H9 (cell line): ENCODE measurements around the gene TGOLN2. TPM values are rescaled to one million over a fixed set of nuclear protein-coding genes. Genes with fewer than 3 reads are reported as not detected.

Source experiments
- DNase-seq: peaks from one replicate; pipeline ENCODE4 v3.0.0-alpha.2; 2017
- H2AFZ ChIP-seq: one replicate; pipeline ENCODE4 v1.6.1; 2013; ENCODE audit warnings: mild to moderate bottlenecking, low read length, control low read depth, moderate library complexity
- H2AK5ac ChIP-seq: 2 replicates; pipeline ENCODE4 v1.6.1; 2013; ENCODE audit warnings: low read length, control low read depth, mixed read lengths; ENCODE audit not compliant: insufficient read length
- H2BK120ac ChIP-seq: one replicate; pipeline ENCODE4 v1.6.1; 2013; ENCODE audit warnings: low read depth, mild to moderate bottlenecking, low read length, control low read depth, inconsistent platforms; ENCODE audit not compliant: poor library complexity, severe bottlenecking
- H2BK12ac ChIP-seq: 2 replicates; pipeline ENCODE4 v1.6.1; 2013; ENCODE audit warnings: low read length, control low read depth, mixed read lengths, low read depth; ENCODE audit not compliant: insufficient read length
- H2BK15ac ChIP-seq: 2 replicates; pipeline ENCODE4 v1.6.1; 2013; ENCODE audit warnings: low read depth, low read length, control low read depth
- H2BK20ac ChIP-seq: one replicate; pipeline ENCODE4 v1.6.1; 2013; ENCODE audit warnings: low read depth, mild to moderate bottlenecking, low read length, control low read depth, inconsistent platforms; ENCODE audit not compliant: poor library complexity, severe bottlenecking
- H2BK5ac ChIP-seq: 2 replicates; pipeline ENCODE4 v1.6.1; 2013; ENCODE audit warnings: low read length, control low read depth, mixed read lengths; ENCODE audit not compliant: insufficient read length
- H3K14ac ChIP-seq: 2 replicates; pipeline ENCODE4 v1.6.1; 2013; ENCODE audit warnings: low read length, control low read depth; ENCODE audit not compliant: insufficient read depth
- H3K18ac ChIP-seq: 2 replicates; pipeline ENCODE4 v1.6.1; 2013; ENCODE audit warnings: low read depth, mild to moderate bottlenecking, mixed read lengths, low read length, control low read depth; ENCODE audit not compliant: insufficient read length
- H3K23ac ChIP-seq: 2 replicates; pipeline ENCODE4 v1.6.1; 2013; ENCODE audit warnings: low read length, control low read depth, mixed read lengths, low read depth; ENCODE audit not compliant: insufficient read length
- H3K23me2 ChIP-seq: 2 replicates; pipeline ENCODE4 v1.6.1; 2013; ENCODE audit warnings: low read depth, mild to moderate bottlenecking, mixed read lengths, low read length, control low read depth; ENCODE audit not compliant: insufficient read length, poor library complexity, severe bottlenecking
- H3K27ac ChIP-seq: 2 replicates; pipeline ENCODE4 v1.5.1; 2013; ENCODE audit warnings: low read length, control low read depth, mixed read lengths, low read depth; ENCODE audit not compliant: insufficient read length
- H3K27me3 ChIP-seq: 2 replicates; pipeline ENCODE4 v1.6.1; 2013; ENCODE audit warnings: low read length, control low read depth, inconsistent platforms; ENCODE audit not compliant: insufficient read depth
- H3K4ac ChIP-seq: 2 replicates; pipeline ENCODE4 v1.6.1; 2013; ENCODE audit warnings: low read depth, mild to moderate bottlenecking, control low read depth, inconsistent platforms, low read length, moderate library complexity
- H3K4me1 ChIP-seq: 2 replicates; pipeline ENCODE4 v1.6.1; 2013; ENCODE audit warnings: low read length, control low read depth, inconsistent platforms; ENCODE audit not compliant: insufficient read depth
- H3K4me2 ChIP-seq: 2 replicates; pipeline ENCODE4 v1.6.1; 2013; ENCODE audit warnings: low read length, control low read depth, mixed read lengths; ENCODE audit not compliant: insufficient read length, insufficient read depth
- H3K56ac ChIP-seq: 2 replicates; pipeline ENCODE4 v1.6.1; 2013; ENCODE audit warnings: low read depth, mild to moderate bottlenecking, mixed read lengths, low read length, control low read depth; ENCODE audit not compliant: insufficient read length
- H3K79me1 ChIP-seq: 2 replicates; pipeline ENCODE4 v1.6.1; 2013; ENCODE audit warnings: low read depth, mild to moderate bottlenecking, moderate library complexity, low read length, control low read depth, inconsistent platforms; ENCODE audit not compliant: insufficient read depth, poor library complexity, severe bottlenecking
- H3K79me2 ChIP-seq: 2 replicates; pipeline ENCODE4 v1.6.1; 2013; ENCODE audit warnings: low read length, control low read depth, inconsistent platforms; ENCODE audit not compliant: insufficient read depth
- H3K9ac ChIP-seq: 2 replicates; pipeline ENCODE4 v1.6.1; 2013; ENCODE audit warnings: low read length, control low read depth, mixed read lengths; ENCODE audit not compliant: insufficient read length; ENCODE audit errors: extremely low read depth
- H3K9me3 ChIP-seq: one replicate; pipeline ENCODE4 v1.6.1; 2013; ENCODE audit warnings: low read depth, low read length, inconsistent platforms; ENCODE audit not compliant: control insufficient read depth
- H3T11ph ChIP-seq: one replicate; pipeline ENCODE4 v1.6.1; 2013; ENCODE audit warnings: mild to moderate bottlenecking, low read length, control low read depth, inconsistent platforms
- H4K20me1 ChIP-seq: one replicate; pipeline ENCODE4 v1.6.1; 2013; ENCODE audit not compliant: control insufficient read depth, insufficient read length, insufficient read depth
- H4K5ac ChIP-seq: 2 replicates; pipeline ENCODE4 v1.6.1; 2013; ENCODE audit warnings: low read depth, mild to moderate bottlenecking, mixed read lengths, low read length, control low read depth; ENCODE audit not compliant: insufficient read length
- H4K8ac ChIP-seq: replicated peaks from 2 replicates; pipeline ENCODE4 v1.6.1; 2013; ENCODE audit warnings: low read length, control low read depth, mixed read lengths, low read depth; ENCODE audit not compliant: insufficient read length
- H4K91ac ChIP-seq: 2 replicates; pipeline ENCODE4 v1.6.1; 2013; ENCODE audit warnings: low read depth, mild to moderate bottlenecking, moderate library complexity, mixed read lengths, low read length, control low read depth; ENCODE audit not compliant: insufficient read length
- H3K27ac Mint-ChIP-seq, 3 experiments: 2 replicates in 2 of 3; 3 replicates in 1 of 3; pipeline ENCODE4 v1.8.0; 2020 to 2021; ENCODE audit warnings: mixed read lengths in 3 of 3, mild to moderate bottlenecking in 1 of 3, moderate library complexity in 1 of 3
- H3K27me3 Mint-ChIP-seq: 2 replicates; pipeline ENCODE4 v1.8.0; 2021; ENCODE audit warnings: low read depth, mild to moderate bottlenecking, moderate library complexity, mixed read lengths
- H3K36me3 Mint-ChIP-seq, 3 experiments: 2 replicates in 2 of 3; 3 replicates in 1 of 3; pipeline ENCODE4 v1.8.0; 2020 to 2021; ENCODE audit warnings: low read depth in 3 of 3, mixed read lengths in 3 of 3; ENCODE audit not compliant: insufficient read depth in 1 of 3
- H3K4me1 Mint-ChIP-seq, 2 experiments: 2 replicates each; pipeline ENCODE4 v1.8.0; 2020; ENCODE audit warnings: mixed read lengths in 2 of 2
- H3K4me3 Mint-ChIP-seq, 2 experiments: 2 replicates in 1 of 2; 3 replicates in 1 of 2; pipeline ENCODE4 v1.8.0; 2020 to 2021; ENCODE audit warnings: mild to moderate bottlenecking in 2 of 2, mixed read lengths in 2 of 2, moderate library complexity in 1 of 2
- H3K9me3 Mint-ChIP-seq, 2 experiments: 2 replicates in 1 of 2; 3 replicates in 1 of 2; pipeline ENCODE4 v1.8.0; 2020; ENCODE audit warnings: mild to moderate bottlenecking in 2 of 2, mixed read lengths in 2 of 2, moderate library complexity in 1 of 2
- CTCF ChIP-seq: fragments of 200-600 bp; sonication (generic); conservative IDR thresholded peaks from 3 replicates; pipeline ENCODE4 v1.8.0; 2021; ENCODE audit warnings: antibody characterized with exemption, mild to moderate bottlenecking
- WGBS: extraction: QIAGEN DNeasy Blood & Tissue Kit; methylation state at CpG from one replicate; pipeline ENCODE4 v1.1.7; 2013; ENCODE audit warnings: missing lambda C conversion rate, low lambda C conversion rate, mixed read lengths; ENCODE audit not compliant: insufficient read length; ENCODE audit errors: extremely low coverage; 5-methylcytosine and 5-hydroxymethylcytosine counted together
- total RNA-seq: library from RNA; stranded (reverse); gene quantifications from 2 replicates; pipeline ENCODE4 v1.2.1, GENCODE V29; 2021

Gene TGOLN2
- total RNA-seq, 1 experiment from 2014 or later = 47.8 TPM

GRCh38 chr2:85286918-85287317 lies 40.9 kb downstream of the TGOLN2 start:
- peaks cover 3% of the 10 kb centered on the region; the same call in 1 of the 2 replicates for H3K4me1 ChIP-seq
- Mint-ChIP-seq H3K27ac (peak overlapping the region in 2 of 3 experiments; percentile 54 to 62; a peak in 5 of 7 replicates), H3K36me3 (peaks cover 31 to 66% (median 63%) of the 10 kb centered on the region in 3 experiments; a peak in 6 of 7 replicates), H3K4me3 (no peak overlapping the region), H3K27me3 (no peaks in the 10 kb centered on the region), H3K9me3 (peaks cover 0 to 6% of the 10 kb centered on the region in 2 experiments; a peak in 1 of 5 replicates), H3K4me1 (peaks cover 28 to 34% of the 10 kb centered on the region in 2 experiments)
- H3K27ac ChIP-seq = no peak overlapping the region
- H3K9me3 ChIP-seq = no peaks in the 10 kb centered on the region
- no peaks in the 10 kb centered on the region for H3K27me3 ChIP-seq
- no peak overlapping the region for H3K9ac ChIP-seq
- H3K18ac ChIP-seq = no peak overlapping the region
- no peak overlapping the region for H2BK20ac ChIP-seq
- no peak overlapping the region for H4K5ac ChIP-seq
- H3K79me2 ChIP-seq = no peaks in the 10 kb centered on the region
- H2BK5ac ChIP-seq = no peak overlapping the region
- H3K14ac ChIP-seq = no peak overlapping the region
- H3K56ac ChIP-seq = no peak overlapping the region
- H3K4me2 ChIP-seq = no peak overlapping the region
- H3K23ac ChIP-seq = no peak overlapping the region
- no peak overlapping the region for H2AK5ac ChIP-seq
- no peak overlapping the region for H2BK15ac ChIP-seq
- H3K4ac ChIP-seq = no peak overlapping the region
- no CpG with 5 or more reads among the region's 8 CpGs for WGBS
- H4K8ac ChIP-seq = no peak overlapping the region
- no peaks in the 10 kb centered on the region for H4K20me1 ChIP-seq
- no peak overlapping the region for H3T11ph ChIP-seq
- no peak for TF ChIP-seq CTCF
- no peak overlapping the region for H2BK12ac ChIP-seq
- H4K91ac ChIP-seq = no peak overlapping the region
- H2BK120ac ChIP-seq = no peak overlapping the region
- no peaks in the 10 kb centered on the region for H3K79me1 ChIP-seq
- no peak for DNase-seq
- no peaks in the 10 kb centered on the region for H3K23me2 ChIP-seq
- H2AFZ ChIP-seq = no peak overlapping the region
